ENCODE data around the gene GMDS. TPM values are rescaled to one million over a fixed set of nuclear protein-coding genes. Genes with fewer than 3 reads are reported as not detected.

GMDS gene
- polyA plus RNA-seq, 1 of the 3 experiments (the other 2 are of a cell fraction): 12.3 TPM

DNA sequence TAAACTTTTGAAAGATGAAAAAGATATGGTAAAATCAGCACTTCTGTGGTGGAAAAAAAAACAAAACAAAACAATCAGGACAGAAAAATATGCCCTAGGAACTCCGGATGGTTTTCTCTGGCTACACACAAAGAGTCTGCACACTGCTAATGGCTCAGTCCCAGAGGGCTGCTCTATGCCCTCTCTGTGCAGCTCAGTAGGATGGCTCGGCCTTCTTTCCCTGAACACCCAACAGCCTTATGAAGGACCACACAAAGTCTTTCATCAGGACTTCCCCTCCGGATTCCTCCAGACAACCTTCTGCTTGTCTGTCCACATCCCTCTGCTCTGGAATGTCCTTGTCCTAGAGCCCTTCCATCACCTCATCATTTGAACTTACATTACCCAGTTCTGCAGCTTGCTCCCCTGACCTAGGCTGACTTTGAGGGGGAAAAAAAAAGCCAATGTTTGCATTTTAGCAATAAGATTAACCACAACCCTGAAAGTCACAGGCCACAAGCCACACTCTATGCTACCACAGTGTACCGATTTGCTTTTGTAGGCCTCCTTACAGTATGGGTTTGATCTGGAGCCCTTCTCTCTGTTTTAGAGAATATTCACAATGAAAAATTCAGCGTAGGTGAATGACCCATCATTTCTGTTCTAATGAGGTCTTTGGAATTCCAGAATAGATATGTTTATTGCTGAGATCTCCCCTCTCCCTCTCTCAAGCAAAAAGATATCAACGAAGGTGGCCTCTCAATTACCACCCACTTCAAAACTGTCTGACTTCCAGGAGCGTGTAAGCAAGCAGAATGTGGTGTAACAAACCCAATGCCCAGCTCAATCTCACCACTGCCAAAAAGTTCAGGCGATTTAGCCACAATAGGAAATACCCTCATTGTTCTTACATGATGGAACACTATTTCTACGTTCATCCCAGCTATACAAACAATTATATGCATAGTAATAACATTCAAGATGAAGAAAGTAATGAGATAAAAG lies 164.0 kb downstream of the GMDS start:
- 82% methylated on average over 9 of the region's 9 CpGs for WGBS (ENCODE audit: low lambda C conversion rate)
- CTCF ChIA-PET: no interaction called here
- no peak overlapping the region for H2AFZ ChIP-seq (ENCODE audit: low read depth)

DNA sequence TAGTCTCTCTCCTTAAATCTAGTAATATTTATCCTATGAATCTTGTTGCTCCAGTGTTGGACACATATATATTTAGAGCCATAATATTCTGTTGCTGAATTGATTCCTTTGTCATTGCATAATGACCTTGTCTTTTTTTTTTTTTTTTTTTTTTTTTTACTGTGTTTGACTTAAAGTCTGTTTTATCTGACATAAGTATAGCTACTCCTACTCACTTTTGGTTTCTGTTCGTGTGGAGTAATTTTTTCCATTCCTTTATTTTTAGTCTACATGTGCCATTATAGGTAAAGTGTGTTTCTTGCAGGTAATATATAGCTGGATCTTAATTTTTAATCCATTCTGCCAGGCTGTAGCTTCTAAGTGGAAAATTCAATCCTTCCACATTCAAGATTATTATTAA lies 166.5 kb downstream of the GMDS start:
- no peak for DNase-seq
- Histone ChIP-seq H3K27me3 (ENCODE audit: insufficient read depth) (no peaks in the 10 kb centered on the region), H3K4me2 (no peak overlapping the region), H3K9me3 (no peaks in the 10 kb centered on the region), H2AFZ (ENCODE audit: low read depth) (no peak overlapping the region), H3K9me2 (no peaks in the 10 kb centered on the region), H3K4me3 (ENCODE audit: low read depth in 2 of 2, low read length in 1 of 2) (no peak overlapping the region), H3K79me2 (ENCODE audit: insufficient read depth) (no peaks in the 10 kb centered on the region), H3K9ac (no peak overlapping the region), H3K36me3 (replicated peaks in 1 of 2; ENCODE audit: control insufficient read depth in 1 of 2, insufficient read depth in 2 of 2, low read length in 1 of 2) (peaks cover 0 to 4% of the 10 kb centered on the region in 2 experiments), H3F3A (replicated peaks; ENCODE audit: insufficient read depth) (no peaks in the 10 kb centered on the region), H3K4me1 (ENCODE audit: control insufficient read depth in 1 of 2, insufficient read depth in 2 of 2, low read depth in 1 of 2, low read length in 1 of 2) (no peaks in the 10 kb centered on the region), H3K27ac (ENCODE audit: low read depth in 2 of 2, low read length in 1 of 2) (no peak overlapping the region), H4K20me1 (ENCODE audit: insufficient read depth) (no peaks in the 10 kb centered on the region)
- TF ChIP-seq FOXJ3 (CRISPR knock-in tag; IDR thresholded peaks at IDR 0.05): no peak
- no peak for TF ChIP-seq EZH2phosphoT487 (IDR thresholded peaks at IDR 0.05; ENCODE audit: borderline replicate concordance, low read depth)
- TF ChIP-seq, protein P1, sequence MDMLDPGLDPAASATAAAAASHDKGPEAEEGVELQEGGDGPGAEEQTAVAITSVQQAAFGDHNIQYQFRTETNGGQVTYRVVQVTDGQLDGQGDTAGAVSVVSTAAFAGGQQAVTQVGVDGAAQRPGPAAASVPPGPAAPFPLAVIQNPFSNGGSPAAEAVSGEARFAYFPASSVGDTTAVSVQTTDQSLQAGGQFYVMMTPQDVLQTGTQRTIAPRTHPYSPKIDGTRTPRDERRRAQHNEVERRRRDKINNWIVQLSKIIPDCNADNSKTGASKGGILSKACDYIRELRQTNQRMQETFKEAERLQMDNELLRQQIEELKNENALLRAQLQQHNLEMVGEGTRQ (IDR thresholded peaks at IDR 0.05; ENCODE audit: borderline replicate concordance, low read depth, low read length): no peak
- TF ChIP-seq NRF1 (IDR thresholded peaks at IDR 0.05; ENCODE audit: low read depth, low read length): no peak
- no peak for TF ChIP-seq RXRA (IDR thresholded peaks at IDR 0.05; ENCODE audit: borderline replicate concordance, low read depth)
- TF ChIP-seq, protein P2, sequence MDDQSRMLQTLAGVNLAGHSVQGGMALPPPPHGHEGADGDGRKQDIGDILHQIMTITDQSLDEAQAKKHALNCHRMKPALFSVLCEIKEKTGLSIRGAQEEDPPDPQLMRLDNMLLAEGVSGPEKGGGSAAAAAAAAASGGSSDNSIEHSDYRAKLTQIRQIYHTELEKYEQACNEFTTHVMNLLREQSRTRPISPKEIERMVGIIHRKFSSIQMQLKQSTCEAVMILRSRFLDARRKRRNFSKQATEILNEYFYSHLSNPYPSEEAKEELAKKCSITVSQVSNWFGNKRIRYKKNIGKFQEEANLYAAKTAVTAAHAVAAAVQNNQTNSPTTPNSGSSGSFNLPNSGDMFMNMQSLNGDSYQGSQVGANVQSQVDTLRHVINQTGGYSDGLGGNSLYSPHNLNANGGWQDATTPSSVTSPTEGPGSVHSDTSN (IDR thresholded peaks at IDR 0.05): no peak
- no peak for TF ChIP-seq POLR2AphosphoS5 (IDR thresholded peaks at IDR 0.05; ENCODE audit: low read depth, low read length)
- TF ChIP-seq JUND (IDR thresholded peaks at IDR 0.05): no peak
- no peak for TF ChIP-seq YY1 (IDR thresholded peaks at IDR 0.05; ENCODE audit: low read depth)
- TF ChIP-seq ELF1 (IDR thresholded peaks at IDR 0.05): no peak
- no peak for TF ChIP-seq MXI1 (IDR thresholded peaks at IDR 0.05; ENCODE audit: low read depth, low read length)
- TF ChIP-seq RFX5 (IDR thresholded peaks at IDR 0.05; ENCODE audit: low read length): no peak
- no peak for TF ChIP-seq TEAD4 (IDR thresholded peaks at IDR 0.05; ENCODE audit: borderline replicate concordance, insufficient read depth)
- TF ChIP-seq FOXM1 (IDR thresholded peaks at IDR 0.05; ENCODE audit: low read depth): no peak
- no peak for TF ChIP-seq RAD21 (IDR thresholded peaks at IDR 0.05; ENCODE audit: low read length)
- TF ChIP-seq GATA2 (CRISPR knock-in tag; IDR thresholded peaks at IDR 0.05): no peak
- TF ChIP-seq, protein P3, sequence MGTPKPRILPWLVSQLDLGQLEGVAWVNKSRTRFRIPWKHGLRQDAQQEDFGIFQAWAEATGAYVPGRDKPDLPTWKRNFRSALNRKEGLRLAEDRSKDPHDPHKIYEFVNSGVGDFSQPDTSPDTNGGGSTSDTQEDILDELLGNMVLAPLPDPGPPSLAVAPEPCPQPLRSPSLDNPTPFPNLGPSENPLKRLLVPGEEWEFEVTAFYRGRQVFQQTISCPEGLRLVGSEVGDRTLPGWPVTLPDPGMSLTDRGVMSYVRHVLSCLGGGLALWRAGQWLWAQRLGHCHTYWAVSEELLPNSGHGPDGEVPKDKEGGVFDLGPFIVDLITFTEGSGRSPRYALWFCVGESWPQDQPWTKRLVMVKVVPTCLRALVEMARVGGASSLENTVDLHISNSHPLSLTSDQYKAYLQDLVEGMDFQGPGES (IDR thresholded peaks at IDR 0.05; ENCODE audit: low read depth, low read length): no peak
- TF ChIP-seq, protein P4, sequence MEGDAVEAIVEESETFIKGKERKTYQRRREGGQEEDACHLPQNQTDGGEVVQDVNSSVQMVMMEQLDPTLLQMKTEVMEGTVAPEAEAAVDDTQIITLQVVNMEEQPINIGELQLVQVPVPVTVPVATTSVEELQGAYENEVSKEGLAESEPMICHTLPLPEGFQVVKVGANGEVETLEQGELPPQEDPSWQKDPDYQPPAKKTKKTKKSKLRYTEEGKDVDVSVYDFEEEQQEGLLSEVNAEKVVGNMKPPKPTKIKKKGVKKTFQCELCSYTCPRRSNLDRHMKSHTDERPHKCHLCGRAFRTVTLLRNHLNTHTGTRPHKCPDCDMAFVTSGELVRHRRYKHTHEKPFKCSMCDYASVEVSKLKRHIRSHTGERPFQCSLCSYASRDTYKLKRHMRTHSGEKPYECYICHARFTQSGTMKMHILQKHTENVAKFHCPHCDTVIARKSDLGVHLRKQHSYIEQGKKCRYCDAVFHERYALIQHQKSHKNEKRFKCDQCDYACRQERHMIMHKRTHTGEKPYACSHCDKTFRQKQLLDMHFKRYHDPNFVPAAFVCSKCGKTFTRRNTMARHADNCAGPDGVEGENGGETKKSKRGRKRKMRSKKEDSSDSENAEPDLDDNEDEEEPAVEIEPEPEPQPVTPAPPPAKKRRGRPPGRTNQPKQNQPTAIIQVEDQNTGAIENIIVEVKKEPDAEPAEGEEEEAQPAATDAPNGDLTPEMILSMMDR (IDR thresholded peaks at IDR 0.05): no peak
- no peak for TF ChIP-seq TAF1 (IDR thresholded peaks at IDR 0.05; ENCODE audit: borderline replicate concordance, low read depth, low read length)
- WGBS (ENCODE audit: low lambda C conversion rate): 78% methylated on average over 1 of the region's 1 CpG
- CTCF ChIA-PET: no interaction called here
- POLR2A ChIA-PET: no interaction called here

More for the DNA sequence above, 164.0 kb downstream of the GMDS start:
- Histone ChIP-seq H3K9ac (no peak overlapping the region), H3K36me3 (replicated peaks in 1 of 2; ENCODE audit: control insufficient read depth in 1 of 2, insufficient read depth in 2 of 2, low read length in 1 of 2) (peaks cover 0 to 4% of the 10 kb centered on the region in 2 experiments), H3K4me1 (ENCODE audit: control insufficient read depth in 1 of 2, insufficient read depth in 2 of 2, low read depth in 1 of 2, low read length in 1 of 2) (no peaks in the 10 kb centered on the region), H3K27ac (ENCODE audit: low read depth in 2 of 2, low read length in 1 of 2) (no peak overlapping the region), H3K4me3 (ENCODE audit: low read depth in 2 of 2, low read length in 1 of 2) (no peak overlapping the region), H3K9me2 (no peaks in the 10 kb centered on the region), H3K4me2 (no peak overlapping the region), H3F3A (replicated peaks; ENCODE audit: insufficient read depth) (no peaks in the 10 kb centered on the region), H4K20me1 (ENCODE audit: insufficient read depth) (no peaks in the 10 kb centered on the region), H3K79me2 (ENCODE audit: insufficient read depth) (no peaks in the 10 kb centered on the region), H3K9me3 (no peaks in the 10 kb centered on the region), H3K27me3 (ENCODE audit: insufficient read depth) (no peaks in the 10 kb centered on the region)
- no peak for TF ChIP-seq MXI1 (IDR thresholded peaks at IDR 0.05; ENCODE audit: low read depth, low read length)
- POLR2A ChIA-PET: no interaction called here
- no peak for DNase-seq

Measured in SK-N-SH (cell line).